Fibroblast of mammary gland (primary cell): ENCODE data around the gene TFE3.

Experiments
- DNase-seq: peaks from one replicate; pipeline ENCODE4 v3.0.0-alpha.2; 2010; ENCODE audit warnings: low read depth
- H3K4me3 ChIP-seq: 2 replicates; pipeline ENCODE4 v1.5.1; 2011; ENCODE audit warnings: low read depth, mild to moderate bottlenecking, low read length, moderate library complexity; ENCODE audit not compliant: control insufficient read depth
- TF ChIP-seq, protein P1 (sequence below): conservative IDR thresholded peaks from 2 replicates; pipeline ENCODE4 v1.5.1; 2011; ENCODE audit warnings: low read depth, low read length, inconsistent platforms; ENCODE audit not compliant: control insufficient read depth, insufficient read depth

The TFE3 gene

DNA sequence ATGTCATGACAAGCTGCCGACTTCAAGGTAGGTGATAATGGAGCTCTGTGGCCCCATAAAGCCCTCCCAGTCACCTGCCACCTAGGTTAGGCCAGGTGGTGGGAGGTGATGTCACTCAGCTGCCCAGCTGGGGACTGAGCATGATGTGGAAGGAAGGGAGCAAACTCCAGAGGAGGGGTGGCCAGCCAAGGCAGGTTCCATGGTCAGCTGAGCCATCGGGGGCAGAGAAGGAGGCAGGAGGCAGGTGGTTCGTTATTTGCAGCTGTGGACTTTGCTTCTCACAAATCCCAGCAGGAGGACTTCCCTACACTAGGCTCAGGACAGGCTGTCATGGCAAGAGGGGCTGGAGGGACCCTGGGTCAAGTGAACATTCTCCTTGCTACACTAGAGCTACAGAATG lies 17.8 kb upstream of the TFE3 start:
- no peak overlapping the region for H3K4me3 ChIP-seq
- TF ChIP-seq, protein P1, sequence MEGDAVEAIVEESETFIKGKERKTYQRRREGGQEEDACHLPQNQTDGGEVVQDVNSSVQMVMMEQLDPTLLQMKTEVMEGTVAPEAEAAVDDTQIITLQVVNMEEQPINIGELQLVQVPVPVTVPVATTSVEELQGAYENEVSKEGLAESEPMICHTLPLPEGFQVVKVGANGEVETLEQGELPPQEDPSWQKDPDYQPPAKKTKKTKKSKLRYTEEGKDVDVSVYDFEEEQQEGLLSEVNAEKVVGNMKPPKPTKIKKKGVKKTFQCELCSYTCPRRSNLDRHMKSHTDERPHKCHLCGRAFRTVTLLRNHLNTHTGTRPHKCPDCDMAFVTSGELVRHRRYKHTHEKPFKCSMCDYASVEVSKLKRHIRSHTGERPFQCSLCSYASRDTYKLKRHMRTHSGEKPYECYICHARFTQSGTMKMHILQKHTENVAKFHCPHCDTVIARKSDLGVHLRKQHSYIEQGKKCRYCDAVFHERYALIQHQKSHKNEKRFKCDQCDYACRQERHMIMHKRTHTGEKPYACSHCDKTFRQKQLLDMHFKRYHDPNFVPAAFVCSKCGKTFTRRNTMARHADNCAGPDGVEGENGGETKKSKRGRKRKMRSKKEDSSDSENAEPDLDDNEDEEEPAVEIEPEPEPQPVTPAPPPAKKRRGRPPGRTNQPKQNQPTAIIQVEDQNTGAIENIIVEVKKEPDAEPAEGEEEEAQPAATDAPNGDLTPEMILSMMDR: no peak
- no peak for DNase-seq

GRCh38 chrX:49059681-49060085 lies 16.5 kb upstream of the TFE3 start:
- no peak overlapping the region for H3K4me3 ChIP-seq
- DNase-seq: no peak
- TF ChIP-seq, protein P1: no peak

DNA sequence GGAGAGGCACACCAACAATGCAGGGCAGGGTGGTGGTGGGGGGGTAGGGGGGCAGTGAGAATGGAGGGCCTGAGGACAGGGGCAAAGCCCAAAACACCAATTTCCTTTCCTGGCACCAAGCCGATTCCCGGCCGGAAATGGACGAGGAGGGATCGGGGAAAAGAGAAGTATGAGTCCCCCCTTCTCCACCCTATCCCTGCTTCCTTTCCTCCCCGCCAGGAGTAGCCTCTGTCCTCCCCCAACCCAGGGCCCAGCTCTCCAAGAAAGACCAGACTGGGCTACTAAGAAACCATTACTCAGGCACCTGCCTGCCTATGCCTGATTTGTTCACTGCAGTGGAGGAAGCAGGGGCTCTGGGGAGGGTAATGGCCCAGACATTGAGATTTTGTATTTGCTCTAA lies 16.0 kb upstream of the TFE3 start:
- H3K4me3 ChIP-seq: no peak overlapping the region
- TF ChIP-seq, protein P1: no peak
- no peak for DNase-seq

GRCh38 chrX:49058794-49059193 lies 15.6 kb upstream of the TFE3 start, which contains the start of gene CCDC120:
Gene CCDC120, plus strand, starts transcription at chrX:49058999. Its CDS starts 3,043 bp downstream, at chrX:49062042.
- TF ChIP-seq, protein P1: no peak
- DNase-seq: no peak
- H3K4me3 ChIP-seq: no peak within 1 kb of the TSS

DNA sequence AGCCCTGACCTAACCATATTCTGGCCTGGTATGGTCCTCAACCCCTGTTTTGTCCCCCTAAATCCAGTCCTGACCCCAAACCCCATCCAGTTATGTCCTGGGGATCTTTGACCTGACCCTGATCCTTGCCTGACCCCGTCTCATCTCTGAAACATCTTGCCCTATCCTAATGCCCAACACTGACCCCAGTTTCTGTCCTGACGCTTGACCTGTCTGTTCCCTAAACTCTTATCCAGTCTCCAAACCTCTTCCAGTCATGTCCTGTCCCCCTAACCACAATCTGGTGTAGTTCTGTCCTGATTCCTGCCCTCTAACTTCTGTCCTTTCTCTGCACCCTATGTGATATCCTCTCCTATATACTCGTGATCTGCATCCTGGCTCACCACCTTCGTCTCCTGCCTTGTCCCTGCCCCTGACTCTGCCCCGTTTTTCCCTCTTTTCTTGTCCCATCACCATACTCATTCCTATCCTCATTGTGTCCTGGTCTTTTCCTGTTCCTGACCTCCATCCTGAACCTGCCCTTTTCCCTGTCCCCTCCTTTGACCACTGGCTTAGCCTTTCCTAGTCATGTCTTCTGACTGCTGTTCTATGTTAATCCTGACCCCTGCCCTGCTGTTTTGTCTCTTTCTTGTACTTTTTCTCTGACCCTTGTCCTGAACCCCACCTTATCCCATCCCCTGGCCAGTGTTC lies 11.1 kb upstream of the TFE3 start:
- TF ChIP-seq, protein P1: no peak
- peak overlapping the region; percentile 30 for H3K4me3 ChIP-seq
- DNase-seq: no peak

DNA sequence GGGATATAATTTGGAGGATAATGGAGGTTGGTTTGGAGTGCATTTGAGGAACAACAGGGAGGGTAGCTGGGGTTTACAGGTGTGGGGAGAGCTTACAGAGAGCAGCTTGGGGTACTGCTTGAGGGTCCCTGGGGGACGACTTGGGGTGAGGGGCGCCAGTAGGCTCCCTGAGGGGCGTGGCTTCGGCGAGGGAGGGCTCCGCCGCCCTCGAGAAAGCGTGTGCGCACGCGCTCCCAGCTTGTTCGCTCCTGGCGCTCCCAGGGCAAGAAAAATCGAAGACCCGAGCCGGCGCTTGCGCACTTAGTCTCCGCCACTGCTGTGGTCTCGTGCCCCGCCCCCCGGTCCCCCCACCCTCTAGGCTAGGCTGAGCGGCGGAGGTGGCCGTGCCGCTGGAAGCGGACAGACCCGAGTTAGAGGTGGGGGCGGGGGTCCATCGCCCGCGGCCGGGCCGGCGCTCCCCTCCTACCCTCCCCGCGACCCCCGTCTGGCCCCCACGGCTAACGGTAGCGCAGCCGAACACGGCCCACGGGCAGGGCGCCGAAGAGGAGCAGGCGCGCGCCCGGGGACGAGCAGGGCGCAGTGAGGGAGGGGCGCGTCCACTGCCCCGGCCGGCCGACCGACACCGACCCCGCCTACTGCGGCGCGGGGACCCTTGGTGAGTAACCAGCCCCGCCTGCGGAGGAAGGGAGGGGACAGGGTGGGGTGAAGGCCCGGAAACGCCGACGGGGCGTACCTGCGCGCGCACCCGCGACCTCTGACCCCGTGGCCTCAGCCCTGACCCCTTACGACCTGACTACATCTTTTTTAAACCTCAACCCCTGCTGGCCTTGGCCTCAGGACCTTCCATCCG lies 10.3 kb upstream of the TFE3 start:
- TF ChIP-seq, protein P1: no peak
- DNase-seq: peak; percentile 28
- H3K4me3 ChIP-seq: peak overlapping the region; percentile 30
